Testis (tissue), 2 donors: ENCODE results near the gene MSH6.

Source experiments
- POLR2A ChIP-seq: fragments of 450-650 bp; IDR thresholded peaks from one replicate; pipeline ENCODE4 v1.6.1; 2017; ENCODE audit warnings: antibody characterized with exemption, mild to moderate bottlenecking, moderate library complexity
- TF ChIP-seq, protein P1 (sequence below), 3 experiments: fragments of 450-650 bp in 2 of 3; fragments of 200-600 bp in 1 of 3; sonication (generic) in 1 of 3; IDR thresholded peaks; one replicate each; pipeline ENCODE4 v1.5.1; 2016 to 2019; ENCODE audit warnings: antibody characterized with exemption in 3 of 3, mild to moderate bottlenecking in 2 of 3, moderate library complexity in 1 of 3

DNA sequence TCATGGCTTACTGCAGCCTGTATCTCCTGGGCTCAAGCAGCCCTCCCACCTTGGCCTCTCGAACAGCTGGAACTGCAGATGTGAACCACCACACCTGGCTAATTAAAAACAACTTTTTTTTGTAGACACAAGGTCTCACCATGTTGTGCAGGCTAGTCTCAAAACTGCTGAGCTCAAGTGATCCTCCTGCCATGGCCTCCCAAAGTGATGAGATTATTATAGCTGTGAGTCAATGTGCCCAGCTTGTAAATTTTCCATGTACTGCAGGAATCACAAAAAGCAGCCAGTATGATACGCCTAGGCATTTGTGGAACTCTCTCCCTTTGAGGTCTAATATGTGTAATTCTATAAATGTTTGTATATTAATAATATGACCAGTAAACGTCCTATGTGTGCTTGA, 59.9 kb downstream of the MSH6 start:
- TF ChIP-seq, protein P1, sequence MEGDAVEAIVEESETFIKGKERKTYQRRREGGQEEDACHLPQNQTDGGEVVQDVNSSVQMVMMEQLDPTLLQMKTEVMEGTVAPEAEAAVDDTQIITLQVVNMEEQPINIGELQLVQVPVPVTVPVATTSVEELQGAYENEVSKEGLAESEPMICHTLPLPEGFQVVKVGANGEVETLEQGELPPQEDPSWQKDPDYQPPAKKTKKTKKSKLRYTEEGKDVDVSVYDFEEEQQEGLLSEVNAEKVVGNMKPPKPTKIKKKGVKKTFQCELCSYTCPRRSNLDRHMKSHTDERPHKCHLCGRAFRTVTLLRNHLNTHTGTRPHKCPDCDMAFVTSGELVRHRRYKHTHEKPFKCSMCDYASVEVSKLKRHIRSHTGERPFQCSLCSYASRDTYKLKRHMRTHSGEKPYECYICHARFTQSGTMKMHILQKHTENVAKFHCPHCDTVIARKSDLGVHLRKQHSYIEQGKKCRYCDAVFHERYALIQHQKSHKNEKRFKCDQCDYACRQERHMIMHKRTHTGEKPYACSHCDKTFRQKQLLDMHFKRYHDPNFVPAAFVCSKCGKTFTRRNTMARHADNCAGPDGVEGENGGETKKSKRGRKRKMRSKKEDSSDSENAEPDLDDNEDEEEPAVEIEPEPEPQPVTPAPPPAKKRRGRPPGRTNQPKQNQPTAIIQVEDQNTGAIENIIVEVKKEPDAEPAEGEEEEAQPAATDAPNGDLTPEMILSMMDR (IDR thresholded peaks at IDR 0.05), result no peak
- no peak for TF ChIP-seq POLR2A
